HFF-Myc (cell line): ENCODE measurements around the gene MGARP.
A peak's percentile ranks its signal among the peaks of the same experiment; 100 is the strongest.

ENCODE experiments used
- DNase-seq: peaks from one replicate; pipeline ENCODE4 v3.0.0-alpha.2; 2011; ENCODE audit warnings: low read depth; ENCODE audit errors: extremely low read depth
- H3K4me3 ChIP-seq: replicated peaks from 2 replicates; pipeline ENCODE4 v1.5.1; 2011; ENCODE audit warnings: low read depth, mild to moderate bottlenecking, control low read depth, low read length
- TF ChIP-seq, protein P1 (sequence below): IDR thresholded peaks from 2 replicates; pipeline ENCODE4 v1.5.1; 2012; ENCODE audit warnings: mild to moderate bottlenecking, low read depth, low read length, control low read depth; ENCODE audit errors: missing control alignments

MGARP gene

GRCh38 chr4:139301113-139301820 is 21.2 kb upstream of the MGARP start, which contains the start of gene NAA15:
TSS of gene NAA15 (plus strand) at chr4:139301505. CDS start at chr4:139301778, 273 bp downstream.
- TF ChIP-seq, protein P1, sequence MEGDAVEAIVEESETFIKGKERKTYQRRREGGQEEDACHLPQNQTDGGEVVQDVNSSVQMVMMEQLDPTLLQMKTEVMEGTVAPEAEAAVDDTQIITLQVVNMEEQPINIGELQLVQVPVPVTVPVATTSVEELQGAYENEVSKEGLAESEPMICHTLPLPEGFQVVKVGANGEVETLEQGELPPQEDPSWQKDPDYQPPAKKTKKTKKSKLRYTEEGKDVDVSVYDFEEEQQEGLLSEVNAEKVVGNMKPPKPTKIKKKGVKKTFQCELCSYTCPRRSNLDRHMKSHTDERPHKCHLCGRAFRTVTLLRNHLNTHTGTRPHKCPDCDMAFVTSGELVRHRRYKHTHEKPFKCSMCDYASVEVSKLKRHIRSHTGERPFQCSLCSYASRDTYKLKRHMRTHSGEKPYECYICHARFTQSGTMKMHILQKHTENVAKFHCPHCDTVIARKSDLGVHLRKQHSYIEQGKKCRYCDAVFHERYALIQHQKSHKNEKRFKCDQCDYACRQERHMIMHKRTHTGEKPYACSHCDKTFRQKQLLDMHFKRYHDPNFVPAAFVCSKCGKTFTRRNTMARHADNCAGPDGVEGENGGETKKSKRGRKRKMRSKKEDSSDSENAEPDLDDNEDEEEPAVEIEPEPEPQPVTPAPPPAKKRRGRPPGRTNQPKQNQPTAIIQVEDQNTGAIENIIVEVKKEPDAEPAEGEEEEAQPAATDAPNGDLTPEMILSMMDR = no peak
- H3K4me3 ChIP-seq = peak within 1 kb of the TSS; percentile 98
- peak; percentile 90 for DNase-seq

- TF ChIP-seq, protein P1 = no peak
- no peak for DNase-seq
- H3K4me3 ChIP-seq = peak overlapping the region; percentile 98
Observed at GRCh38 chr4:139300431-139301112, 20.5 kb upstream of the MGARP start.

- peak overlapping the region; percentile 98; the same call in 1 of the 2 replicates for H3K4me3 ChIP-seq
- TF ChIP-seq, protein P1 = no peak
- no peak for DNase-seq
Observed at GRCh38 chr4:139299536-139299935, 19.5 kb upstream of the MGARP start.

- no peak for DNase-seq
- TF ChIP-seq, protein P1 = no peak
- no peak overlapping the region for H3K4me3 ChIP-seq
Observed at GRCh38 chr4:139297001-139297410, 17.0 kb upstream of the MGARP start.

DNA sequence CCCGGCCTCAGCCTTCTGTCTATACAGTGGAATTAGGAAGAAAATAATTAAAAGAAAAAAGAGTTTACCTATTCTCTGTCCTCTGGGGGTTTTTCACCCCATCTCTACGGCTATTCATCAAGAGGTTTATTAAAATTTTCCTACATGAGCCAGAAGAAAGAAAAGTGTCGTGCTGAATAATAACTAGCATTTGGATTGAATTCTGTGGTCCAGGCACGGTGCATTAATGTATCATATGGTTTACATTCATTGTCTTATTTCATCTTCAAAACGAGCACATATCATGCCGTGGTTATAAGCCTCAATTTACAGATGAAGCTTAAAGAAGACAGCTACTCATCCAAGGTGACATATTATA is 15.9 kb upstream of the MGARP start:
- DNase-seq = no peak
- H3K4me3 ChIP-seq = peak overlapping the region; percentile 80
- TF ChIP-seq, protein P1 = no peak

GRCh38 chr4:139295206-139295941 is 15.3 kb upstream of the MGARP start:
- TF ChIP-seq, protein P1 = peak; percentile 95
- peak overlapping the region; percentile 80 for H3K4me3 ChIP-seq

More at GRCh38 chr4:139295206-139295941, 15.3 kb upstream of the MGARP start:
- peak; percentile 72 for DNase-seq
